ENCODE measurements around the gene HIVEP2. TPM values are rescaled to one million over a fixed set of nuclear protein-coding genes. Genes with fewer than 3 reads are reported as not detected.

HIVEP2 gene
- polyA plus RNA-seq, 2 of the 4 experiments (the other 2 are of a cell fraction): 2.2 to 2.6 TPM

DNA sequence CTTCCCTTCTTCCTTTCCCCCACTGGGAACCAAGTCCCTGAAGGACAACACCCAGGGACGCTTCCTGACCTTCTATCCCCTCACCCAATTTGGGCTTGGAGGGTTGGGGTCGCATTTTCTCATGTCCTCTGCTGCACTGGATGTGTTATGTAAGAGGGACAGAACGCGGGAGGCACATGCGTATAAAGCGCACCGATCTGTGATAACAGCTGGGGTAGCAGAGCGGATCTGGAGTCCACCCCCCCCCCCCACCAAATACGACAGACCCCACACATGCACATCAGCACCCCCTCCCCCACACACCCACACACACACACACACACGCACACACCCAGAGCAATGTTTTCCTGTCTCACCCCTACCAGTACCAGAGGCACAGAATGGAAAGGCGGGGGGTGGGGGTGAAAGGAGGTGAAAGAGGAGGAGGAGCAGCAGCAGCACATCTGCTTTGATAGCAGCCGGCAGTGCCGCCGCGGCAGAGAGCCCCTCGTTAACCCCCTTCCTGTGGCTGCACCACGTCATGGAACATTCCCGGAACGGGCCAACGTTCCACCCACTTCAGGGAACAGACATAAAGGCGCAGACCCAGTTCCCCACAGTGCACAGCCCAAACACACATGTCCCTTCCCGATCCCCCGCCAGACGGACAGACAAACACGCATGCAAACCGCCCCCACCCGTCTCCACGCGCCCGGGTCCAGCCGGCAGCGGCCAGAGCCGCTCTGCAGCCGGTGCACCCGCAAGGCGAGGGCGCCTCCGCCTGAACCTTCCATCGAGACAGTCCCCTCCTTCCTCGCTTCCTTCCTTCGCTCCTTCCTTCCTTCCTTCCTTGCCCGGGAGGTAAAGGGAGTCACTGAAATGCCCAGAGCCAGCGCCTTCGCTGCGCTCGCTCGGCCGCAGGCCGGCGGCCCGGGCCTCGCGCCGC lies 590 bp downstream of the HIVEP2 start:
- H3K27ac ChIP-seq: peak overlapping the region; percentile 83 to 93
- POLR2A ChIA-PET: interaction anchor here (0.6 to 1.1 kb wide), 2 partner anchors 59 to 115 kb away, joined by 3 to 4 read pairs; no protein-coding TSS in a partner anchor
- peak; percentile 28 to 43 for ATAC-seq
- no peaks in the 10 kb centered on the region for H3K9me3 ChIP-seq
- peaks cover 18% of the 10 kb centered on the region for H3K4me1 ChIP-seq
- H3K4me2 ChIP-seq: peak overlapping the region; percentile 76
- no peak for FAIRE-seq
- H3K4me3 ChIP-seq: peak overlapping the region; percentile 87
- CTCF ChIA-PET: interaction anchor here (0.9 to 1.1 kb wide), 2 partner anchors 9 to 59 kb away, joined by 3 read pairs; no protein-coding TSS in a partner anchor
- peak; percentile 29 to 69 for DNase-seq (ENCODE audit: low read depth in 1 of 2, low spot score in 1 of 2)
- TF ChIP-seq, protein P1, sequence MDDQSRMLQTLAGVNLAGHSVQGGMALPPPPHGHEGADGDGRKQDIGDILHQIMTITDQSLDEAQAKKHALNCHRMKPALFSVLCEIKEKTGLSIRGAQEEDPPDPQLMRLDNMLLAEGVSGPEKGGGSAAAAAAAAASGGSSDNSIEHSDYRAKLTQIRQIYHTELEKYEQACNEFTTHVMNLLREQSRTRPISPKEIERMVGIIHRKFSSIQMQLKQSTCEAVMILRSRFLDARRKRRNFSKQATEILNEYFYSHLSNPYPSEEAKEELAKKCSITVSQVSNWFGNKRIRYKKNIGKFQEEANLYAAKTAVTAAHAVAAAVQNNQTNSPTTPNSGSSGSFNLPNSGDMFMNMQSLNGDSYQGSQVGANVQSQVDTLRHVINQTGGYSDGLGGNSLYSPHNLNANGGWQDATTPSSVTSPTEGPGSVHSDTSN (IDR thresholded peaks at IDR 0.05): no peak
- TF ChIP-seq FOXS1 (CRISPR knock-in tag; IDR thresholded peaks at IDR 0.05) (no peak), POLR2AphosphoS2 (conservative IDR thresholded peaks at IDR 0.05; ENCODE audit: low read length) (no peak), JUN (IDR thresholded peaks at IDR 0.05) (peak in 1 of 2 experiments; percentile 10; a peak in 1 of 5 replicates), CBX8 (IDR thresholded peaks at IDR 0.05) (no peak)
- TF ChIP-seq, protein P2, sequence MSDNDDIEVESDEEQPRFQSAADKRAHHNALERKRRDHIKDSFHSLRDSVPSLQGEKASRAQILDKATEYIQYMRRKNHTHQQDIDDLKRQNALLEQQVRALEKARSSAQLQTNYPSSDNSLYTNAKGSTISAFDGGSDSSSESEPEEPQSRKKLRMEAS (IDR thresholded peaks at IDR 0.05): peak; percentile 18; the same call in 1 of the 2 replicates
- TF ChIP-seq, protein P3, sequence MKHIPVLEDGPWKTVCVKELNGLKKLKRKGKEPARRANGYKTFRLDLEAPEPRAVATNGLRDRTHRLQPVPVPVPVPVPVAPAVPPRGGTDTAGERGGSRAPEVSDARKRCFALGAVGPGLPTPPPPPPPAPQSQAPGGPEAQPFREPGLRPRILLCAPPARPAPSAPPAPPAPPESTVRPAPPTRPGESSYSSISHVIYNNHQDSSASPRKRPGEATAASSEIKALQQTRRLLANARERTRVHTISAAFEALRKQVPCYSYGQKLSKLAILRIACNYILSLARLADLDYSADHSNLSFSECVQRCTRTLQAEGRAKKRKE (CRISPR knock-in tag; IDR thresholded peaks at IDR 0.05; ENCODE audit: low read depth): no peak
- 7% methylated on average over 8 of the region's 54 CpGs for WGBS (ENCODE audit: missing lambda C conversion rate)

DNA sequence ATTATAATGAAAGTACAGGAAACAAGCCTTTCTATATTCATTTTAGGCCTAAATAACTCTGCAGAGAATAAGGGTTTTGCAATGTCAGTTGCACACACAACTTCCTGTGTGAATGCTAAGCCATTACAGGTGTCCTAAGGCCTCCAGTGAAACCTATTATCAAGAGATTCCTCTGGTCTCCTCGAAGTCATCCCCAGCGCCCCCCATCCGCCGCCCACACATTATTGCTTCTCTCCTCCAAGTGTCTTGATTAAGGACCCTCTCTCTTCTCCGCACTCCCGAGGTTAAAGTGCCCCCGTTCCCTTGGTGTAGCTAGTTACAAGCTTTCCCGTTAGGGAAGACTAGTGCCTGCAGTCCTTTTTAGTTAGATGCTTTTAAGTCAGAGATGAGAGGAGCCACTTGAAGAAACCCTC lies 1.3 kb downstream of the HIVEP2 start:
- TF ChIP-seq CBX2 (IDR thresholded peaks at IDR 0.05; ENCODE audit: borderline replicate concordance, low read depth): no peak
- TF ChIP-seq EHMT2 (IDR thresholded peaks at IDR 0.05; ENCODE audit: low read depth): no peak
- no peak for TF ChIP-seq FOSB (CRISPR knock-in tag; IDR thresholded peaks at IDR 0.05)
- TF ChIP-seq GATA3 (IDR thresholded peaks at IDR 0.05; ENCODE audit: borderline replicate concordance): no peak
- no peak for TF ChIP-seq SREBF2 (IDR thresholded peaks at IDR 0.05)
- TF ChIP-seq, protein P4, sequence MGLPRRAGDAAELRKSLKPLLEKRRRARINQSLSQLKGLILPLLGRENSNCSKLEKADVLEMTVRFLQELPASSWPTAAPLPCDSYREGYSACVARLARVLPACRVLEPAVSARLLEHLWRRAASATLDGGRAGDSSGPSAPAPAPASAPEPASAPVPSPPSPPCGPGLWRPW (IDR thresholded peaks at IDR 0.05): no peak
- TF ChIP-seq HOXB13 (CRISPR knock-in tag; IDR thresholded peaks at IDR 0.05; ENCODE audit: low read depth): no peak
- TF ChIP-seq POLR2A (IDR thresholded peaks at IDR 0.05; ENCODE audit: low read length): no peak
- no peak for TF ChIP-seq JUN (IDR thresholded peaks at IDR 0.05)
- no peak for TF ChIP-seq RARB (CRISPR knock-in tag; IDR thresholded peaks at IDR 0.05)
- TF ChIP-seq ZSCAN20 (CRISPR knock-in tag; IDR thresholded peaks at IDR 0.05): no peak
- TF ChIP-seq, protein P5, sequence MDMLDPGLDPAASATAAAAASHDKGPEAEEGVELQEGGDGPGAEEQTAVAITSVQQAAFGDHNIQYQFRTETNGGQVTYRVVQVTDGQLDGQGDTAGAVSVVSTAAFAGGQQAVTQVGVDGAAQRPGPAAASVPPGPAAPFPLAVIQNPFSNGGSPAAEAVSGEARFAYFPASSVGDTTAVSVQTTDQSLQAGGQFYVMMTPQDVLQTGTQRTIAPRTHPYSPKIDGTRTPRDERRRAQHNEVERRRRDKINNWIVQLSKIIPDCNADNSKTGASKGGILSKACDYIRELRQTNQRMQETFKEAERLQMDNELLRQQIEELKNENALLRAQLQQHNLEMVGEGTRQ (IDR thresholded peaks at IDR 0.05): no peak
- no peak for TF ChIP-seq ZNF302 (CRISPR knock-in tag; IDR thresholded peaks at IDR 0.05)
- TF ChIP-seq NR3C1 (IDR thresholded peaks at IDR 0.05): no peak
- TF ChIP-seq, protein P6, sequence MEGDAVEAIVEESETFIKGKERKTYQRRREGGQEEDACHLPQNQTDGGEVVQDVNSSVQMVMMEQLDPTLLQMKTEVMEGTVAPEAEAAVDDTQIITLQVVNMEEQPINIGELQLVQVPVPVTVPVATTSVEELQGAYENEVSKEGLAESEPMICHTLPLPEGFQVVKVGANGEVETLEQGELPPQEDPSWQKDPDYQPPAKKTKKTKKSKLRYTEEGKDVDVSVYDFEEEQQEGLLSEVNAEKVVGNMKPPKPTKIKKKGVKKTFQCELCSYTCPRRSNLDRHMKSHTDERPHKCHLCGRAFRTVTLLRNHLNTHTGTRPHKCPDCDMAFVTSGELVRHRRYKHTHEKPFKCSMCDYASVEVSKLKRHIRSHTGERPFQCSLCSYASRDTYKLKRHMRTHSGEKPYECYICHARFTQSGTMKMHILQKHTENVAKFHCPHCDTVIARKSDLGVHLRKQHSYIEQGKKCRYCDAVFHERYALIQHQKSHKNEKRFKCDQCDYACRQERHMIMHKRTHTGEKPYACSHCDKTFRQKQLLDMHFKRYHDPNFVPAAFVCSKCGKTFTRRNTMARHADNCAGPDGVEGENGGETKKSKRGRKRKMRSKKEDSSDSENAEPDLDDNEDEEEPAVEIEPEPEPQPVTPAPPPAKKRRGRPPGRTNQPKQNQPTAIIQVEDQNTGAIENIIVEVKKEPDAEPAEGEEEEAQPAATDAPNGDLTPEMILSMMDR (IDR thresholded peaks at IDR 0.05): no peak
- Histone ChIP-seq H3K27ac (peak overlapping the region; percentile 83 to 93), H3K4me2 (peak overlapping the region; percentile 76), H3K9me3 (no peaks in the 10 kb centered on the region), H3K4me1 (peaks cover 18% of the 10 kb centered on the region), H3K4me3 (peak overlapping the region; percentile 87)
- POLR2A ChIA-PET: interaction anchor here (0.6 to 1.2 kb wide), 3 partner anchors 17 to 59 kb away, joined by 3 to 4 read pairs (median 4); no protein-coding TSS in a partner anchor
- 45% methylated on average over 8 of the region's 8 CpGs for WGBS (ENCODE audit: missing lambda C conversion rate)
- ATAC-seq: no peak
- peak in 1 of 2 experiments; percentile 13 for DNase-seq (ENCODE audit: low read depth in 1 of 2, low spot score in 1 of 2)
- no peak for FAIRE-seq
- CTCF ChIA-PET: interaction anchor here (0.7 to 0.9 kb wide), 2 partner anchors 51 to 83 kb away, joined by 3 read pairs; no protein-coding TSS in a partner anchor
